K562 (cell line): ENCODE results near the gene TUBGCP6. TPM values are rescaled to one million over a fixed set of nuclear protein-coding genes. Genes with fewer than 3 reads are reported as not detected.

Experiments used
- ARHGAP35 ChIP-seq: fragments of 450-650 bp; IDR thresholded peaks from 2 replicates; pipeline ENCODE4 v1.6.1; 2018; ENCODE audit not compliant: partially characterized antibody
- C11orf30 ChIP-seq: fragments of 450-650 bp; IDR thresholded peaks from 2 replicates; pipeline ENCODE4 v1.6.1; 2016; ENCODE audit warnings: low read depth, mild to moderate bottlenecking
- ETS1 ChIP-seq: conservative IDR thresholded peaks from 2 replicates; pipeline ENCODE4 v1.6.1; 2011; ENCODE audit warnings: low read depth, mild to moderate bottlenecking, low read length; ENCODE audit not compliant: control insufficient read depth
- FOXK1 ChIP-seq: sonication (generic); formaldehyde crosslinking; IDR thresholded peaks from 2 replicates; pipeline ENCODE4 v1.8.0; 2022; ENCODE audit warnings: missing genetic modification reagents, mild to moderate bottlenecking, borderline replicate concordance
- FOXK2 ChIP-seq, 2 experiments: fragments of 450-650 bp; IDR thresholded peaks in 1 of 2; conservative IDR thresholded peaks in 1 of 2; 2 replicates each; pipeline ENCODE4 v1.6.1; 2016; ENCODE audit warnings: low read depth in 2 of 2, mild to moderate bottlenecking in 1 of 2
- HDAC1 ChIP-seq, 2 experiments: fragments of 450-650 bp; IDR thresholded peaks; 2 replicates each; pipeline ENCODE4 v1.6.1; 2016 to 2017; ENCODE audit warnings: inconsistent platforms in 1 of 2, mild to moderate bottlenecking in 1 of 2, moderate library complexity in 1 of 2
- KDM5B ChIP-seq: fragments of 200-600 bp; sonication (generic); IDR thresholded peaks from 2 replicates; pipeline ENCODE4 v1.6.1; 2012; ENCODE audit warnings: low read depth, mild to moderate bottlenecking, moderate library complexity, low read length, control low read depth, inconsistent platforms; ENCODE audit not compliant: insufficient replicate concordance
- MCM2 ChIP-seq: fragments of 450-650 bp; IDR thresholded peaks from 2 replicates; pipeline ENCODE4 v1.6.1; 2017; ENCODE audit warnings: low read depth, mild to moderate bottlenecking
- MLLT1 ChIP-seq, 2 experiments: fragments of 450-650 bp; IDR thresholded peaks; 2 replicates each; pipeline ENCODE4 v1.6.1; 2016
- MTA3 ChIP-seq: fragments of 450-650 bp; formaldehyde crosslinking; IDR thresholded peaks from 2 replicates; pipeline ENCODE4 v1.6.1; 2017; ENCODE audit warnings: mild to moderate bottlenecking, borderline replicate concordance
- PBX2 ChIP-seq, 2 experiments: IDR thresholded peaks in 1 of 2; conservative IDR thresholded peaks in 1 of 2; 2 replicates each; pipeline ENCODE4 v1.6.1; 2016; ENCODE audit warnings: low read depth in 2 of 2, mild to moderate bottlenecking in 1 of 2, missing compliant biosample characterization in 1 of 2, missing genetic modification characterization in 1 of 2, moderate library complexity in 1 of 2
- SNAPC5 ChIP-seq: fragments of 250-450 bp; sonication (Bioruptor Pico); IDR thresholded peaks from 2 replicates; pipeline ENCODE4 v1.8.0; 2021; ENCODE audit warnings: moderate library complexity, mild to moderate bottlenecking, inconsistent platforms
- ZBTB49 ChIP-seq: sonication (generic); formaldehyde crosslinking; IDR thresholded peaks from 2 replicates; pipeline ENCODE4 v1.8.0; 2022; ENCODE audit warnings: missing genetic modification reagents, mild to moderate bottlenecking, borderline replicate concordance
- ZNF124 ChIP-seq: sonication (generic); formaldehyde crosslinking; IDR thresholded peaks from 2 replicates; pipeline ENCODE4 v1.8.1; 2022; ENCODE audit warnings: missing genetic modification reagents
- ZNF134 ChIP-seq: fragments of 250-450 bp; sonication (Bioruptor Pico); conservative IDR thresholded peaks from 2 replicates; pipeline ENCODE4 v1.4.0; 2020
- ZNF184 ChIP-seq: sonication (generic); formaldehyde crosslinking; IDR thresholded peaks from 2 replicates; pipeline ENCODE4 v1.5.0; 2020; ENCODE audit warnings: missing genetic modification reagents
- ZNF75A ChIP-seq: fragments of 450-650 bp; formaldehyde crosslinking; IDR thresholded peaks from 2 replicates; pipeline ENCODE4 v1.4.0; 2020; ENCODE audit warnings: mild to moderate bottlenecking
- polyA plus RNA-seq, 8 experiments: library from polyadenylated mRNA; depleted of rRNA in 4 of 8; stranded (reverse) in 5 of 8; unstranded in 3 of 8; fragments of >200 nt; fragmentation: Nextera tagmentation in 2 of 8; fragmentation: Illumina TruSeq in 1 of 8; extraction: Ambion mirVana in 2 of 8; extraction: Trizol in 1 of 8; gene quantifications; 2 replicates each; pipeline versions ENCODE4 v1.2.1 to v1.2.3, GENCODE V29; 2011 to 2014; ENCODE audit warnings: inconsistent platforms in 1 of 8, missing spikeins in 1 of 8
- total RNA-seq, 7 experiments: library from RNA; depleted of rRNA in 6 of 7; stranded (reverse); fragments of >200 nt in 6 of 7; fragmentation: Illumina TruSeq in 2 of 7; extraction: Trizol in 2 of 7; gene quantifications; 2 replicates each; pipeline versions ENCODE4 v1.2.1 to v1.2.3, GENCODE V29; 2011 to 2021; ENCODE audit warnings: low replicate concordance in 1 of 7

Gene TUBGCP6
- total and polyA plus RNA-seq, 9 of the 15 experiments (the other 6 are each of a cell fraction or from before 2014, with no cell fraction given) = 0.76 to 33.0 (median 10.1) TPM

- TF ChIP-seq MLLT1 (IDR thresholded peaks at IDR 0.05) (no peak), PBX2 (CRISPR knock-in tag; IDR thresholded peaks at IDR 0.05; ENCODE audit: low read depth) (no peak), PBX2 (tag; conservative IDR thresholded peaks at IDR 0.05; ENCODE audit: low read depth) (no peak), KDM5B (no peak), FOXK2 (conservative IDR thresholded peaks at IDR 0.05 in 1 of 2, IDR thresholded peaks at IDR 0.05 in 1 of 2; ENCODE audit: low read depth in 2 of 2) (no peak), C11orf30 (peak; percentile 82), ZNF134 (CRISPR knock-in tag) (no peak), ZNF184 (CRISPR knock-in tag) (no peak), FOXK1 (CRISPR knock-in tag) (no peak), ETS1 (no peak), ZBTB49 (no peak), ZNF124 (no peak), ARHGAP35 (no peak), SNAPC5 (CRISPR knock-in tag) (no peak), MCM2 (no peak), MTA3 (no peak), HDAC1 (IDR thresholded peaks at IDR 0.05) (no peak), ZNF75A (no peak)
Measured at GRCh38 chr22:50258361-50259292, 13.8 kb upstream of the TUBGCP6 start (continued).
